Activated naive CD4-positive, alpha-beta T cell treated with anti-CD3 and anti-CD28 coated beads, Interleukin-2, amount 50 U/mL, for 16 hours (primary cell): ENCODE measurements around the gene PPP1R3A.
"Not testable (repeated sequence)": the region's sequence is repeated elsewhere in the genome, so short reads cannot be mapped to it uniquely, and the experiment has no call there.

Experiments used
- DNase-seq: peaks from one replicate; pipeline ENCODE4 v3.0.0-alpha.2; 2020

Gene PPP1R3A

GRCh38 chr7:113918946-113919345 is at the start of gene PPP1R3A:
PPP1R3A (minus strand) TSS chr7:113919009; CDS start chr7:113918996, 13 bp downstream.
- no peak for DNase-seq

- no peak for DNase-seq
These were observed 44.5 kb upstream of the PPP1R3A start for GRCh38 chr7:113963356-113963755.

- no peak for DNase-seq
These were observed 41.1 kb upstream of the PPP1R3A start for GRCh38 chr7:113959910-113960309.

GRCh38 chr7:113955157-113955556 is 36.3 kb upstream of the PPP1R3A start:
- DNase-seq: no peak

GRCh38 chr7:113953553-113953952 is 34.7 kb upstream of the PPP1R3A start:
- DNase-seq: no peak

- DNase-seq: no peak
These were observed 26.5 kb upstream of the PPP1R3A start for GRCh38 chr7:113945018-113945938.

- no peak for DNase-seq
These were observed 18.2 kb upstream of the PPP1R3A start for GRCh38 chr7:113936982-113937381.

GRCh38 chr7:113936535-113936934 is 17.7 kb upstream of the PPP1R3A start:
- no peak for DNase-seq

GRCh38 chr7:113929389-113929788 is 10.6 kb upstream of the PPP1R3A start:
- not testable (repeated sequence) for DNase-seq

GRCh38 chr7:113928112-113928511 is 9.3 kb upstream of the PPP1R3A start:
- DNase-seq: no peak

GRCh38 chr7:113922049-113922448 is 3.2 kb upstream of the PPP1R3A start:
- no peak for DNase-seq

GRCh38 chr7:113921363-113921762 is 2.6 kb upstream of the PPP1R3A start:
- no peak for DNase-seq

- DNase-seq: no peak
These were observed 969 bp downstream of the PPP1R3A start for GRCh38 chr7:113917840-113918239.

GRCh38 chr7:113915956-113916355 is 2.9 kb downstream of the PPP1R3A start:
- DNase-seq: no peak

GRCh38 chr7:113912876-113913275 is 5.9 kb downstream of the PPP1R3A start:
- no peak for DNase-seq

- no peak for DNase-seq
These were observed 11.2 kb downstream of the PPP1R3A start for GRCh38 chr7:113907617-113908016.

GRCh38 chr7:113904521-113904920 is 14.3 kb downstream of the PPP1R3A start:
- DNase-seq: no peak

- DNase-seq: no peak
These were observed 26.0 kb downstream of the PPP1R3A start for GRCh38 chr7:113892818-113893217.

- DNase-seq: no peak
These were observed 27.0 kb downstream of the PPP1R3A start for GRCh38 chr7:113891828-113892227.

- DNase-seq: no peak
These were observed 27.8 kb downstream of the PPP1R3A start for GRCh38 chr7:113891031-113891350.

GRCh38 chr7:113890331-113891030 is 28.3 kb downstream of the PPP1R3A start:
- no peak for DNase-seq

GRCh38 chr7:113883096-113883495 is 35.7 kb downstream of the PPP1R3A start:
- no peak for DNase-seq

GRCh38 chr7:113880559-113880958 is 38.2 kb downstream of the PPP1R3A start:
- no peak for DNase-seq

- DNase-seq: no peak
These were observed 40.3 kb downstream of the PPP1R3A start for GRCh38 chr7:113878394-113878992.
